GM12878 (cell line): ENCODE results near the gene RBM18. TPM values are rescaled to one million over a fixed set of nuclear protein-coding genes. Genes with fewer than 3 reads are reported as not detected.

ENCODE experiments used
- ATAC-seq: fragments of 200-7000 bp; cut with Tn5 transposase; 3 replicates; pipeline ENCODE4 v1.9.1; 2020; ENCODE audit warnings: mild to moderate bottlenecking, moderate library complexity
- BruUV-seq: library from RNA; stranded (reverse); fragments of 400-500 nt; replicated peaks from 2 replicates; lab custom pipeline; 2021; lab: Mats Ljungman, UMichigan
- CTCF ChIA-PET: fragments of 300-600 bp; sonication (Branson Sonifier 250); formaldehyde crosslinking; extraction: SDS; loops from one replicate; lab custom pipeline; 2021; ENCODE audit warnings: inconsistent platforms; lab: Yijun Ruan, JAX
- POLR2A ChIA-PET: fragments of 350-600 bp; formaldehyde crosslinking; extraction: SDS; loops from one replicate; lab custom pipeline; 2021; ENCODE audit warnings: inconsistent platforms; lab: Charles Lee
- RAD21 ChIA-PET: fragments of 300-600 bp; sonication (Branson Sonifier 250); formaldehyde crosslinking; loops from one replicate; lab custom pipeline; 2023; ENCODE audit warnings: antibody characterized with exemption; ENCODE audit not compliant: unreplicated experiment; lab: Charles Lee
- SMC1A ChIA-PET: fragments of 300-600 bp; sonication (Branson Sonifier 250); formaldehyde crosslinking; loops from one replicate; lab custom pipeline; 2023; ENCODE audit not compliant: unreplicated experiment, uncharacterized antibody; lab: Charles Lee
- DNase-seq: peaks from one replicate; pipeline ENCODE4 v3.0.0-alpha.2; 2011; ENCODE audit warnings: low read depth, low spot score
- FAIRE-seq: peaks from 3 replicates; lab custom pipeline; 2011; peaks lifted over from hg19 to GRCh38; lab: Jason Lieb, UNC
- H2AFZ ChIP-seq: 2 replicates; pipeline ENCODE4 v1.6.0; 2011; ENCODE audit warnings: low read depth, low read length, control low read depth; ENCODE audit not compliant: control insufficient read depth
- H3K27ac ChIP-seq: 2 replicates; pipeline ENCODE4 v1.5.1; 2011; ENCODE audit warnings: control low read depth; ENCODE audit not compliant: control insufficient read depth, insufficient read depth
- H3K27me3 ChIP-seq, 2 experiments: replicated peaks in 1 of 2; 2 replicates each; pipeline versions ENCODE4 v1.6.0 to v1.6.1; 2011; ENCODE audit warnings: low read length in 1 of 2; ENCODE audit not compliant: control insufficient read depth in 2 of 2, insufficient read depth in 2 of 2
- H3K36me3 ChIP-seq, 2 experiments: 2 replicates each; pipeline ENCODE4 v1.5.1; 2011; ENCODE audit warnings: low read length in 1 of 2; ENCODE audit not compliant: control insufficient read depth in 2 of 2, insufficient read depth in 2 of 2
- H3K4me1 ChIP-seq: 2 replicates; pipeline ENCODE4 v1.6.1; 2011; ENCODE audit warnings: mild to moderate bottlenecking, low read length, moderate library complexity, mixed read lengths; ENCODE audit not compliant: control insufficient read depth, insufficient read depth
- H3K4me2 ChIP-seq: 2 replicates; pipeline ENCODE4 v1.6.0; 2011; ENCODE audit warnings: control low read depth; ENCODE audit not compliant: control insufficient read depth, insufficient read depth
- H3K4me3 ChIP-seq: fragments of 200-600 bp; sonication (generic); 2 replicates; pipeline ENCODE4 v1.5.1; 2016
- H3K79me2 ChIP-seq: 2 replicates; pipeline ENCODE4 v1.6.0; 2011; ENCODE audit warnings: low read length; ENCODE audit not compliant: control insufficient read depth, insufficient read depth
- H3K9ac ChIP-seq: 2 replicates; pipeline ENCODE4 v1.8.0; 2011; ENCODE audit warnings: low read length, control low read depth, mixed read lengths; ENCODE audit not compliant: control insufficient read depth, insufficient read depth
- H3K9me3 ChIP-seq: replicated peaks from 3 replicates; pipeline ENCODE4 v1.5.1; 2011; ENCODE audit warnings: mild to moderate bottlenecking, low read length; ENCODE audit not compliant: control insufficient read depth, insufficient read depth
- H4K20me1 ChIP-seq: 2 replicates; pipeline ENCODE4 v1.6.0; 2011; ENCODE audit not compliant: control insufficient read depth, insufficient read depth
- ASH2L ChIP-seq: fragments of 300-600, 200-600 bp; sonication (generic); IDR thresholded peaks from 2 replicates; pipeline ENCODE4 v1.6.1; 2017; ENCODE audit warnings: low read depth, mild to moderate bottlenecking, borderline replicate concordance
- BCL11A ChIP-seq: IDR thresholded peaks from 2 replicates; pipeline ENCODE4 v1.6.1; 2011; ENCODE audit warnings: low read depth, low read length
- EZH2 ChIP-seq: IDR thresholded peaks from 2 replicates; pipeline ENCODE4 v1.6.1; 2012; ENCODE audit warnings: low read depth, mild to moderate bottlenecking, control low read depth, inconsistent platforms, low read length, borderline replicate concordance; ENCODE audit not compliant: control insufficient read depth
- FOXM1 ChIP-seq: IDR thresholded peaks from 2 replicates; pipeline ENCODE4 v1.6.1; 2012; ENCODE audit warnings: low read depth, mild to moderate bottlenecking, inconsistent platforms, low read length, moderate library complexity
- GABPA ChIP-seq: IDR thresholded peaks from 2 replicates; pipeline ENCODE4 v1.6.1; 2014; ENCODE audit warnings: antibody characterized with exemption, low read depth, mild to moderate bottlenecking, inconsistent platforms
- IKZF1 ChIP-seq: fragments of 450-650 bp; conservative IDR thresholded peaks from 2 replicates; pipeline ENCODE4 v1.6.1; 2017; ENCODE audit warnings: antibody characterized with exemption, mild to moderate bottlenecking
- IKZF2 ChIP-seq, 2 experiments: fragments of 450-650 bp; IDR thresholded peaks; 2 replicates each; pipeline ENCODE4 v1.6.1; 2017; ENCODE audit warnings: mild to moderate bottlenecking in 2 of 2, moderate library complexity in 2 of 2
- JUND ChIP-seq: IDR thresholded peaks from 2 replicates; pipeline ENCODE4 v1.6.1; 2012; ENCODE audit warnings: low read depth, mild to moderate bottlenecking, low read length, improper control_type of control experiment, moderate library complexity
- KAT2A ChIP-seq: conservative IDR thresholded peaks from 2 replicates; pipeline ENCODE4 v1.6.1; 2011; ENCODE audit warnings: low read depth, low read length; ENCODE audit not compliant: control insufficient read depth
- NBN ChIP-seq: fragments of 450-650 bp; IDR thresholded peaks from 2 replicates; pipeline ENCODE4 v1.6.1; 2016
- NFIC ChIP-seq: IDR thresholded peaks from 2 replicates; pipeline ENCODE4 v1.6.1; 2012; ENCODE audit warnings: low read depth, mild to moderate bottlenecking, inconsistent platforms, low read length, moderate library complexity
- NR2F1 ChIP-seq: fragments of 450-650 bp; conservative IDR thresholded peaks from 2 replicates; pipeline ENCODE4 v1.6.1; 2017; ENCODE audit warnings: mild to moderate bottlenecking
- PAX8 ChIP-seq: fragments of 450-650 bp; IDR thresholded peaks from 2 replicates; pipeline ENCODE4 v1.6.1; 2017; ENCODE audit warnings: mild to moderate bottlenecking, moderate library complexity
- SIN3A ChIP-seq: IDR thresholded peaks from 2 replicates; pipeline ENCODE4 v1.6.1; 2012; ENCODE audit warnings: low read depth, low read length, improper control_type of control experiment
- SPI1 ChIP-seq: IDR thresholded peaks from 2 replicates; pipeline ENCODE4 v1.6.1; 2011; ENCODE audit warnings: low read depth, mild to moderate bottlenecking, low read length, moderate library complexity, borderline replicate concordance; ENCODE audit not compliant: insufficient read depth
- SRF ChIP-seq, 2 experiments: IDR thresholded peaks; 2 replicates each; pipeline ENCODE4 v1.6.1; 2011; ENCODE audit warnings: low read depth in 2 of 2, low read length in 2 of 2, mild to moderate bottlenecking in 1 of 2, moderate library complexity in 1 of 2
- STAT3 ChIP-seq: IDR thresholded peaks from 2 replicates; pipeline ENCODE4 v1.6.1; 2011; ENCODE audit warnings: low read depth, low read length, improper control_type of control experiment
- TCF7 ChIP-seq: IDR thresholded peaks from 2 replicates; pipeline ENCODE4 v1.6.1; 2014; ENCODE audit warnings: antibody characterized with exemption, borderline replicate concordance
- WRNIP1 ChIP-seq: IDR thresholded peaks from 2 replicates; pipeline ENCODE4 v1.6.1; 2011; ENCODE audit warnings: low read depth, low read length, improper control_type of control experiment, borderline replicate concordance
- ZNF207 ChIP-seq: fragments of 450-650 bp; IDR thresholded peaks from 2 replicates; pipeline ENCODE4 v1.6.1; 2014; ENCODE audit warnings: antibody characterized with exemption, mild to moderate bottlenecking, borderline replicate concordance
- WGBS: methylation state at CpG from one replicate; pipeline ENCODE4 v1.1.6; 2016; ENCODE audit warnings: low lambda C conversion rate; ENCODE audit not compliant: insufficient replicate concordance, insufficient coverage; ENCODE audit errors: missing lambda C conversion rate; 5-methylcytosine and 5-hydroxymethylcytosine counted together
- in situ Hi-C: fragments of 300-500 bp; cut with MboI; formaldehyde crosslinking; loops from 9 replicates; pipeline ENCODE4 v1.14.3; 2018; ENCODE audit warnings: mixed read lengths
- intact Hi-C: fragments of 100-400 bp; cut with micrococcal nuclease; formaldehyde crosslinking; loops from one replicate; pipeline ENCODE4 v1.14.2; 2022; ENCODE audit not compliant: unreplicated experiment
- polyA plus RNA-seq, 11 experiments: library from polyadenylated mRNA; depleted of rRNA in 4 of 11; unstranded in 6 of 11; stranded (reverse) in 5 of 11; fragments of >200 nt; fragmentation: Nextera tagmentation in 4 of 11; fragmentation: Illumina TruSeq in 1 of 11; extraction: Ambion mirVana in 4 of 11; extraction: Trizol in 1 of 11; gene quantifications; 1 replicate in 1 of 11; 2 replicates in 10 of 11; pipeline versions ENCODE4 v1.2.1 to v1.2.3, GENCODE V29; 2011 to 2016; ENCODE audit warnings: inconsistent platforms in 2 of 11, missing spikeins in 2 of 11, low read depth in 1 of 11
- total RNA-seq, 4 experiments: library from RNA; depleted of rRNA in 3 of 4; stranded (reverse); fragments of >200 nt in 3 of 4; fragmentation: Illumina TruSeq in 1 of 4; extraction: Trizol in 1 of 4; gene quantifications; 2 replicates each; pipeline versions ENCODE4 v1.2.1 to v1.2.3, GENCODE V29; 2013 to 2021
- TF ChIP-seq, protein P1 (sequence below): fragments of 150-350 bp; IDR thresholded peaks from 2 replicates; pipeline ENCODE4 v1.6.1; 2016; ENCODE audit warnings: low read depth, low read length
- TF ChIP-seq, protein P2 (sequence below): IDR thresholded peaks from 2 replicates; pipeline ENCODE4 v1.6.1; 2012; ENCODE audit warnings: low read depth, low read length, improper control_type of control experiment

RBM18 gene
- total and polyA plus RNA-seq, 10 of the 15 experiments (the other 5 are each of a cell fraction or from before 2014, with no cell fraction given): 6.4 to 46.8 (median 30.4) TPM

DNA sequence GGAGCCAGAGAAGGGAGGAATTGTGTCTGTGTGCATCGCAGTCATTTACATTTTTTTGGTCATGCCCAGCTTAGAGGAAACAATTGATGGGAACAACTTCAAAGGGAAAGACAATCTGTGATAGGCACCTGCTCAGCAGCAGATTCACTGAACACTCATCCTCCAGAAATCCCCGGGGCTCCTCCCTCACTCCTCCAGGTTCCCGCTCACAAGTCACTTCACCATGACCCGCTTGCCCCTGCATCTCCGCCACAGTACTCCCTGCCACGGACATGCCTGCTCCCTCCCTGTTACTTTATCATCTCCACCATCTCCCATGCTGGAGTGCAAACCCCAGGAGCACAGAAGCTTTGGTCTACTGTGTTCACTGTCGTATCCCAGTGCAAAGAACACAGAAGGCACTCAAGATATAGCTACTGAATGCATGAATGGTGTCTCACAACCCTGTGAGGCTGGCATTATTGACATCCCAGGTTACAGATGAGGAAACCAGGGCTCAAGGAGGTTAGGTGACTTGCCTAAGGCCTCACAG, 52.1 kb downstream of the RBM18 start (continued):
- TF ChIP-seq ASH2L (no peak), ZNF207 (no peak), NFIC (no peak), TCF7 (no peak), IKZF1 (no peak), STAT3 (no peak), KAT2A (no peak)

DNA sequence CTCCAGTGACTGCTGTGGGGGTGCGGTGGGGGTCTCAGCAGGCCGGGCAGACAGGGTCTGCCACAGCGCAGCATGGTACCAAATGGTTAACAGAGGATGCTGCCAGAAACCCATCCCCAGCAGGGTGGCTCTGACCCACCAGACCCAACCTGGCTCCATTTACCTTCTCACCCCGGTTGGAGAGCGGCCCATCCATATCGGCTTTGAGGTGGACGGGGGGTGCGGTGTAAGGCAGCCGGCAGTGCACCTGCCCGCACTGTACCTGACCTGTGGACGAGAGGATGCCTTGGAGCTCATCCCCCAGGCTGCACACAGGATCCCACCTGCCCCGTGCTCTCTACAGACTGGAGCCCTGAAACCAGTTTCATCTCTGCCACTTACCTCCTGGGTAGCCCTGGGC, 55.2 kb downstream of the RBM18 start:
- 52% methylated on average over 12 of the region's 12 CpGs for WGBS
- intact Hi-C loops: no loop called here

More for the DNA sequence above, 55.2 kb downstream of the RBM18 start:
- no peaks in the 10 kb centered on the region for H3K79me2 ChIP-seq
- POLR2A ChIA-PET: no interaction called here
- TF ChIP-seq JUND (no peak), SRF (IDR thresholded peaks at IDR 0.05; ENCODE audit: low read depth in 2 of 2, low read length in 2 of 2) (no peak), FOXM1 (no peak), NBN (no peak), SIN3A (no peak), PAX8 (no peak), NR2F1 (no peak), BCL11A (no peak), WRNIP1 (no peak), GABPA (no peak), EZH2 (no peak), SPI1 (no peak), IKZF2 (IDR thresholded peaks at IDR 0.05) (no peak)
- TF ChIP-seq, protein P1, sequence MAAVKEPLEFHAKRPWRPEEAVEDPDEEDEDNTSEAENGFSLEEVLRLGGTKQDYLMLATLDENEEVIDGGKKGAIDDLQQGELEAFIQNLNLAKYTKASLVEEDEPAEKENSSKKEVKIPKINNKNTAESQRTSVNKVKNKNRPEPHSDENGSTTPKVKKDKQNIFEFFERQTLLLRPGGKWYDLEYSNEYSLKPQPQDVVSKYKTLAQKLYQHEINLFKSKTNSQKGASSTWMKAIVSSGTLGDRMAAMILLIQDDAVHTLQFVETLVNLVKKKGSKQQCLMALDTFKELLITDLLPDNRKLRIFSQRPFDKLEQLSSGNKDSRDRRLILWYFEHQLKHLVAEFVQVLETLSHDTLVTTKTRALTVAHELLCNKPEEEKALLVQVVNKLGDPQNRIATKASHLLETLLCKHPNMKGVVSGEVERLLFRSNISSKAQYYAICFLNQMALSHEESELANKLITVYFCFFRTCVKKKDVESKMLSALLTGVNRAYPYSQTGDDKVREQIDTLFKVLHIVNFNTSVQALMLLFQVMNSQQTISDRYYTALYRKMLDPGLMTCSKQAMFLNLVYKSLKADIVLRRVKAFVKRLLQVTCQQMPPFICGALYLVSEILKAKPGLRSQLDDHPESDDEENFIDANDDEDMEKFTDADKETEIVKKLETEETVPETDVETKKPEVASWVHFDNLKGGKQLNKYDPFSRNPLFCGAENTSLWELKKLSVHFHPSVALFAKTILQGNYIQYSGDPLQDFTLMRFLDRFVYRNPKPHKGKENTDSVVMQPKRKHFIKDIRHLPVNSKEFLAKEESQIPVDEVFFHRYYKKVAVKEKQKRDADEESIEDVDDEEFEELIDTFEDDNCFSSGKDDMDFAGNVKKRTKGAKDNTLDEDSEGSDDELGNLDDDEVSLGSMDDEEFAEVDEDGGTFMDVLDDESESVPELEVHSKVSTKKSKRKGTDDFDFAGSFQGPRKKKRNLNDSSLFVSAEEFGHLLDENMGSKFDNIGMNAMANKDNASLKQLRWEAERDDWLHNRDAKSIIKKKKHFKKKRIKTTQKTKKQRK: no peak
- TF ChIP-seq, protein P2, sequence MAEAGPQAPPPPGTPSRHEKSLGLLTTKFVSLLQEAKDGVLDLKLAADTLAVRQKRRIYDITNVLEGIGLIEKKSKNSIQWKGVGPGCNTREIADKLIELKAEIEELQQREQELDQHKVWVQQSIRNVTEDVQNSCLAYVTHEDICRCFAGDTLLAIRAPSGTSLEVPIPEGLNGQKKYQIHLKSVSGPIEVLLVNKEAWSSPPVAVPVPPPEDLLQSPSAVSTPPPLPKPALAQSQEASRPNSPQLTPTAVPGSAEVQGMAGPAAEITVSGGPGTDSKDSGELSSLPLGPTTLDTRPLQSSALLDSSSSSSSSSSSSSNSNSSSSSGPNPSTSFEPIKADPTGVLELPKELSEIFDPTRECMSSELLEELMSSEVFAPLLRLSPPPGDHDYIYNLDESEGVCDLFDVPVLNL: no peak
- TF ChIP-seq, all 136 proteins: peak for 0
- DNase-seq: no peak
- no peak for ATAC-seq
- no peaks in the 10 kb centered on the region for H3K36me3 ChIP-seq
- no peaks in the 10 kb centered on the region for H3K4me1 ChIP-seq
- H3K4me3 ChIP-seq: no peak overlapping the region
- H3K4me2 ChIP-seq: no peak overlapping the region
- H3K27me3 ChIP-seq: peaks cover 1 to 2% of the 10 kb centered on the region in 2 experiments; a peak in 2 of 4 replicates
- H4K20me1 ChIP-seq: no peaks in the 10 kb centered on the region
- RAD21 ChIA-PET: no interaction called here
- H3K9me3 ChIP-seq: no peaks in the 10 kb centered on the region
- CTCF ChIA-PET: interaction anchor here (1.0 kb wide), 1 partner anchor 86 kb away, joined by 3 read pairs; no protein-coding TSS in a partner anchor
- no peak for FAIRE-seq
- SMC1A ChIA-PET: interaction anchor here (0.7 kb wide), 1 partner anchor 12 kb away, joined by 3 read pairs; no protein-coding TSS in a partner anchor
- BruUV-seq: no TSS peak
- H3K27ac ChIP-seq: no peak overlapping the region
- H2AFZ ChIP-seq: no peak overlapping the region
- H3K9ac ChIP-seq: no peak overlapping the region
- in situ Hi-C loops: no loop called here
